ENCODE data around the gene OPTC.
"Not testable (repeated sequence)": the region's sequence is repeated elsewhere in the genome, so short reads cannot be mapped to it uniquely, and the experiment has no call there.

The OPTC gene

GRCh38 chr1:203492748-203493130 is 1.2 kb upstream of the OPTC start:
- DNase-seq = no peak

DNA sequence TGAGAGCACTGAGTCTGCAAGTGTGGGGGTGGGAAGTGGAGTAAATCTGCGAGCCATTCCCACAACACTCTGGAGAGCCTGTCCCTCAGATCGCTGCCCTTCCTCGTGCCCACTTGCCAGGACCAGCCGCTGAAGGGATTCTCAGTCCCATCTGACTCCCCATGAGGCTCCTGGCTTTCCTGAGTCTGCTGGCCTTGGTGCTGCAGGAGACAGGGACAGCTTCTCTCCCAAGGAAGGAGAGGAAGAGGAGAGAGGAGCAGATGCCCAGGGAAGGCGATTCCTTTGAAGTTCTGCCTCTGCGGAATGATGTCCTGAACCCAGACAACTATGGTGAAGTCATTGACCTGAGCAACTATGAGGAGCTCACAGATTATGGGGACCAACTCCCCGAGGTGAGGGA is 1.9 kb downstream of the OPTC start:
- no peak for DNase-seq

DNA sequence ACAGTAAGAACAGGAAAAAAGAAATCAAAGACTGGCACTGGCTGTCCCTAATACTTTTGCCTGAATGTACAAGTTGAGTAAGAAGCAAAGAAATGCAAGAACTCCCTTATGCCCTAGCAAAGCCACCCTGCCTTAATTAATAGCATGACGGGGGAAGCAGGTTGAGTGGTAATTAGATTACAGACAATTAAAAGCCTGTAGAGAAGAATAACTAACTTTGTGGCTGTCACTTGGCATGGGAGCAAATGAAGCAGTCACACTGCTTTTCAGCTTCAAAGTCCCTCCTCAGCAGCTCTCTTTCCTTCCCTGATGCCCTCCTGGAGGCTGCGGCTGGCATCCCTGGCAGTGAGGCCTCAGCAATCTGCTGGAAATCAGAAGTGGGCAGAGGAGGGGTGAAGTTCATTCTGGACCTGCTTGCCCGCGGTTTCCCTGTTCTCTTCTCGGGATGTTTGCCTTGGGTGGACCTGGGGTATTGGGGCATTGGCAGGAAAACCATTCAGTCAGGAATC is 3.4 kb downstream of the OPTC start:
- no peak for DNase-seq

DNA sequence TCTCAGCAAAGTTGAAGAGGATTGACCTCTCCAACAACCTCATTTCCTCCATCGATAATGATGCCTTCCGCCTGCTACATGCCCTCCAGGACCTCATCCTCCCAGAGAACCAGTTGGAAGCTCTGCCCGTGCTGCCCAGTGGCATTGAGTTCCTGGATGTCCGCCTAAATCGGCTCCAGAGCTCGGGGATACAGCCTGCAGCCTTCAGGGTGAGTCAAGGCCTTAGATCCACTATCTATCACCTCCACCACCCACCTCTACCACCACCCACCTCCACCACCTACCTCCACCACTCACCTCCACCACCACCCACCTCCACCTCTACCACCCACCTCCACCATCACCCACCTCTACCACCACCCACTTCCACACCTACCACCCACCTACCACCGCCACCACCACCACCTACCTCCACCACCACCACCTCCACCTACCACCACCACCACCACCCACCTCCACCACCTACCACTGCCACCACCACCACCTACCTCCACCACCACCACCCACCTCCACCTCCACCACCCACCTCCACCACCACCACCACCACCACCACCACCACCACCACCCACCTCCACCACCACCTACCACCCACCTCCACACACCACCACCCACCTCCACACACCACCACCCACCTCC is 5.8 kb downstream of the OPTC start:
- DNase-seq = no peak

GRCh38 chr1:203500279-203500678 is 6.3 kb downstream of the OPTC start:
- DNase-seq = no peak

DNA sequence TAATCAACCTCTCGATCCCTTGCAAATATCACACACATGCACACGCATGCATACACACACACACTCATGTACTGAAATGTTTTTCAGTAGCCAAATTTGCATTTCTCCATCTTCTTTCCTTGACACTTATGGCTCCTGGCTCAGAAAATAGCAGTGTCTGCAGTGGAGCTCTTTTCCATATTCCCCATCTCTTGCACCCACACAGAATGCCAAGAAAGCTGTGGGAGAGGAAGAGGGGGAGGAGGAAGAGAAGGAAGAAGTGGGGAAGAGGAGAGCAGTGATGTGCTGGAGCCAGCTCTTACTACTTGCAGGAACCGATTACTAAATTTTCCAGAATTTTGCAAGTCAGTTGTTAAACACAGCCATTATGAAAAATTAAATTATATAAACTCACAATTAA is 9.9 kb downstream of the OPTC start:
- no peak for DNase-seq

DNA sequence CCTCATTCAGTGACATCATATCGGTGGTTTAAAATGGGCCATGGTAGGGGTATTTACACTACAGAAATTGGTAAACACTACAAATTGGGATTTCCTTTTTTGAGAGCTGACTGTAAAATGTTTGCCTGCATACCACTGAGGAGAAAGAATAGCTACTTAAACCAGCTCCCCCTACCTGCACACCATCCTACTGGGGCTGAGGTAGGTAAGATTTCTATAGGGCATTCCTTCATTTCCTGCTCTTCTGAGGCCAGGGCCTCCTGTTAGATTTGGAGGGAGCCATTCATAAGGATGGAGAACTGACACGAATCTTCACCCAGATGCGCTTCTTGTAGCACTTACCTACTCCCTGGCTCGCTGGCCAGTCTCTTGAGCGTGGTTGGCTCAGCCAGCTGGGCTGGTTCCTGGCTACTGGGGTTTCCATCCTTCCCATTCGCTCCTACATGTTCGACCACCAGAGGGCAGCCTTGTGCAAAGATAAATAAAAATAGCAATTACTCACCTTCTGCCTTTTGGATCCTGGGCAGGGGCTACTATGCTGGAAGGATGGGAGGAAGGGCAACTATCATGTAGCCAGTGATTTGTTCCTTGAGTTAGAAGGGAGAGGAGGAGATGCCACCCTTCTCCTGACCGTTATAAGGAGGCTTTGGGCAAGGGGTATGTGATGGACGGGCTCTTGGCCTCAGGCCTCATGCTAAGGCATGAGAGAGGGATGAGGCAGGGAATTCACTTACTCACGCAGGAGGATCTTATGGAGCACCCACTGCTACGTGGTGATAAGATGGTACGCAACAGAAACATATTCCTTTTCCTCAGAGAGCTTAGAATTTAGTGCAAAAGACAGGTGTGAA is 10.7 kb downstream of the OPTC start:
- DNase-seq = peak; percentile 40 to 66 (median 60)

GRCh38 chr1:203505526-203506204 is 11.7 kb downstream of the OPTC start:
- DNase-seq = no peak

DNA sequence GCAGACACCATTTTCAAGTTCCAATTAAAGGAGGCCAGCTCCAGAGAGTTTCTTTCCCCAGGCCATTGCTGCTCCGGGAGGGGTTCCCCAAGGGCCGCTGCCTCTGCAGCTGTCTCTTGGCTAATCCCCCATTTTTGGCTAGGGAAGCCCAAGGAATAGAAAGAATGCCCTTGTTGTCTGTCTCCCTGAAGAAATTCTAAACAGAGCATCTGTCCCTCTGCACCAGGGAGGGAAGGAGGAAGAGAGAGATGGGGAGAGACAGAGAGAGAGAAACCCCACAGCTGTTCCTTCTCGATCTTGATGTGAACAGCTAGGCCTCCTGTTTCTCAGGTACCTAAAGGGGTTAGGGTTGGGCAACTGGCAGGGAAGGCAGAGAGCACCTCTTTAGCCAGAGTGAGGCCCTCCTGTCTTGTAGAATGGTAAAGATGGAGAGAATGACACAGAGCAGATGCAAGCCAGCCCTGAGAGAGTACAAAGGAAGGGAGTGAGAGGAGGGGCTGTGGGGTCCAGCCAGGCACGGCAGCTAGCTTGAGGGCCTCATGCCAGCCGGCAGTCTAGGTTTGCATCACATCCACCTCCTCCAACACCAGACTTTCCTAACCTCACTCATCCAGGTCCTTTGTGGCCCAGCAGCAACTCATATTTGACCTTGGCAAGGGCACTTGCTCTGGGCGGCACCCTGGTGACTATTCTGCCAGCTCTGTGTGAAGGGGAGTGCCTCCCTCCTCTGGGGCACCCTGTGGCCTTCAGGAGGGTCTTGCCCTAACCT is 13.1 kb downstream of the OPTC start:
- no peak for DNase-seq

GRCh38 chr1:203507759-203508158 is 13.8 kb downstream of the OPTC start:
- no peak for DNase-seq

GRCh38 chr1:203508463-203509073 is 14.6 kb downstream of the OPTC start:
- no peak for DNase-seq

GRCh38 chr1:203509135-203509534 is 15.2 kb downstream of the OPTC start:
- no peak for DNase-seq

- DNase-seq = no peak
Measured at GRCh38 chr1:203511513-203511912, 17.6 kb downstream of the OPTC start.

GRCh38 chr1:203511930-203512329 is 18.0 kb downstream of the OPTC start:
- no peak for DNase-seq

DNA sequence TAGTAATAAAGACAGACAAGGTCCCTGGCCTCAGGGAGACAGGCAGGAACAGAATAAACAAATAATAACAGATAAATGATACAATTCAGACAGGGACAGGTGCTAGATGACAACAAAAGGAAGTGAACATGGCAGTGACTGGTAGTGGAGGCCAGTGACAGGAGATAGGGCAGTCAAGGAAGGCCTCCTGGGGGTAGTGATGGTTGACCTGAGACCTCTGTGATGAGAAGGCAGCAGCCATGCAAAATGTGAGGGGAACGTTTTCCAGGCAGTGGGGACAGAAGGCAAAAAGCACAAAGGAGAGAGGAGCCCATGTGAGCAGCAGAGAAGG is 18.5 kb downstream of the OPTC start:
- no peak for DNase-seq

DNA sequence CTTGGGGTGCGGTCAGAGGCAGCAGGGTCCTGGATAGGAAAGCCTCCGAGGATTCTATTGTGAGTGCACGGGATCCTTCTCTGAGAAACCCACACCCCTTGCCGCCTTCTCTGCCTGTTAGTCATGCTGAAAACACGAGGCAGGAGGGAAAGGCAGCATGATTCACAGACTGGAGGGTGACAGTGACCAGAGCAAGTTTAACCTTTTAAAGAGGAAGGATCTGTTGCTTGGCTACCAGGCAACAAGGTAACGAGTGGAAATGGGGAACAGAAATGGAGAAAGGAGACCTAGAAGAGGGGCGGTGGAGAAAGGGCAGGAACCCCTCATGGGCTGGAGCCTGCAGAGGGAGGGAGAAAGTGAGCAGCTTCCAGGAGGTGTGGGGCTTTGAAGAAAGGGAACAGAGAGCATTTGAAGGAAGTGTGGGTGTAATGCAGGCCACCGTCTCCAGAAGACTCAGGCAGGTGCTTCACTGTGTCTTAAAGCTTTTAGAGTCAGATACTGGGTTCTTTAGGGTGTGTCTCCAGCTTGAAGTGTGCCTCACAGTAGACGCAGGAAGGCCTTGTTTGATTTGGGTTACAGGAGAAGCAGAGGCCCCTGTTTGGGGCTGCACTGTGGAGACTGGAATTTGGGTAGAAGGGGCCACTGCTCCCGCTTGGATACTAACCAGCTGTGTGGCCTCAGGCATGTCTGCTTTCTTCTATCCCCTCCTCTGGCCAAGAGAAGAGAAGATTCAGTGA is 19.1 kb downstream of the OPTC start:
- peak in 2 of 4 experiments; percentile 9 to 18 for DNase-seq

DNA sequence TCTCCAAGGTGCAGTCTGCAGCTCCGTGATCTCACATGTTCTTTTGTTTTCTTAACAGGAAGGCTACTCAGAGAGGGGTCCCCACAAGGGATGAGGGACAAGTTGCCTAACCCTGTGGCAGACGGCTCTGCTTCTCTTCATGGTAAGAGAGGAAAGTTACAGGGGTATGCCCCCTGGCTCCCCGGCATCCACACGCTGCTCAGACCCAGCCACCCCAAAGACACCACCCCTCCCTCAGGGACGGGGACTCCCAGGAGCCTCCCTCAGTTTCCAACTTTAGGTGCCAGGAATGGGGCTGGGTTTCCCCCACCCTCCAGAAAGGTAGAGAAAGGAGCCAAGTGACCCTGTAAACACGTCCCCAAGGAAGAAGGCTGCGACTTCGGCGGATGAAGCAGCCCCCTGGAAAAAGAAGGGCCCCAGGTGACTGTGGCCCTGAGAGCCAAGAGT is 19.7 kb downstream of the OPTC start:
- DNase-seq = no peak

GRCh38 chr1:203516184-203516583 is 22.2 kb downstream of the OPTC start:
- no peak for DNase-seq

DNA sequence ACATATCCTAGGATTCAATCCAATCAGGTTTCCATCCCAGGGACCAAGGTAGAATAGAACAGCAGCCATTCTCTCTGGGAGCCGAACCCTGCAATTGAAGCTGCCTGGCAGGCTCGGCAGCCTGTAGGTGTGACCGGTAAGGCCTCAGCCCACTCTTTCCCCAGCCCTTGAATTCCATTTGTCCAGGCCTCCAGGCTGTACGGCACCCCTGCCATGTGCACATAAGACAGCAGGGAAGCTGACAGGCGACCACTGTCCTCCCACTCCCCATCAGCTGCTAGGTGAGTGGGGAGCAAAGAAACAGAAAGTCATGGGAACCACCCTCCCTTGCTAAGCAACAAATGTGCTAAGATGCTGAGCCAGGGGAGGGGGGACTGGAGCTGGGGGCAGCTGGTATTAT is 23.0 kb downstream of the OPTC start:
- no peak for DNase-seq

DNA sequence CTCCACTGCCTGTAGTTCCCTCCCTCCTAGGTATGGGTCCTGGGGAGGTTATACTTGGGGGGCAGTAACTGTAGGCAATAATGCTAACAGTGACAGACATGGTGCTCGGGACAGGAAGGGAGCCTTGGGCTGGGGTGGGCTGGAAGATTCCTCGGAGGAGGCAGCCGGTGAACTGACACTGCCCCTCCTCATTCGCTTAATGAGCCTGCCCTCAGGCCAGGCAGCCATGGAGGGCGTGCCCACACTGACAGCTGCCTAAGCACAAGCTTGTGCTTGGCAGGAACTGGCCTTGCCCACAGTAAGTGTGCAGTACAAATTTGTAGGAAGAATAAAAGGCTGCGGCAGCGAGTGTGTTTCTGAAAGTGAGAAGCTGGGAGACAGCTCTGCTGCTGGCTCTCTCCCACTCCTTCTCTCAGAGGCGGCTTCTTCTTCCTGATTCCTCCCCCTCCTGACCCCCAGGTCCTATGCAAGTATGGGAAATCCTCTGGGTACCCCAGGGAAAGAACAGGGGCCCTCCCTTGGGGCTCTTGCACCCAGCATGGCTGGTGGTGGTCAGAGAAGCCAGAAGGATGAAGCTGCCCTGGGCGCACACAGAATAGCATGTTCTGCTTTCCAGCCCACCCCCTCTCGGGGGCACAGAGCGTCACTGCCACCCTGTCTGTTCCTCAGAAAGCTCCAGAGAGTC is 23.6 kb downstream of the OPTC start:
- DNase-seq = no peak

DNA sequence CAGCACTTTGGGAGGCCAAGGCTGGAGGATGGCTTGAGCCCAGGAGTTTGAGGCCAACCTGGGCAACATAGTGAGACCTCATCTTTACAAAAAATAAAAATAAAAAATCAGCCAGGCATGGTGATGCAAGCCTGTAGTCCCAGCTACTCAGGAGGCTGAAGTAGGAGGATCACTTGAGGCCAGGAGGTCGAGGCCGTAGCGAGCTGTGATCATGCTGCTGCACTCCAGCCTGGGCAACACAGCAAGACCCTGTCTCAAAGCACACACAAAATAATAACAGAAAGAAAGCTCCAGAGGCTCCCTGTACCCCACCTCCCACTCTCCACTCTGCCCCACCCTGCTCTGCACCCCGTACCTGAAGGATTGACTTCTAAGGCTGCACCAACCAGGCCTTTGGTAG is 24.2 kb downstream of the OPTC start:
- not testable (repeated sequence) for DNase-seq

Data from activated naive CD4-positive, alpha-beta T cell (primary cell).